H9 (cell line): ENCODE results near the gene SLC5A12. TPM values are rescaled to one million over a fixed set of nuclear protein-coding genes. Genes with fewer than 3 reads are reported as not detected.

ENCODE experiments used
- DNase-seq: peaks from one replicate; pipeline ENCODE4 v3.0.0-alpha.2; 2017
- H2AFZ ChIP-seq: one replicate; pipeline ENCODE4 v1.6.1; 2013; ENCODE audit warnings: mild to moderate bottlenecking, low read length, control low read depth, moderate library complexity
- H2AK5ac ChIP-seq: 2 replicates; pipeline ENCODE4 v1.6.1; 2013; ENCODE audit warnings: low read length, control low read depth, mixed read lengths; ENCODE audit not compliant: insufficient read length
- H2BK120ac ChIP-seq: one replicate; pipeline ENCODE4 v1.6.1; 2013; ENCODE audit warnings: low read depth, mild to moderate bottlenecking, low read length, control low read depth, inconsistent platforms; ENCODE audit not compliant: poor library complexity, severe bottlenecking
- H2BK12ac ChIP-seq: 2 replicates; pipeline ENCODE4 v1.6.1; 2013; ENCODE audit warnings: low read length, control low read depth, mixed read lengths, low read depth; ENCODE audit not compliant: insufficient read length
- H2BK15ac ChIP-seq: 2 replicates; pipeline ENCODE4 v1.6.1; 2013; ENCODE audit warnings: low read depth, low read length, control low read depth
- H2BK20ac ChIP-seq: one replicate; pipeline ENCODE4 v1.6.1; 2013; ENCODE audit warnings: low read depth, mild to moderate bottlenecking, low read length, control low read depth, inconsistent platforms; ENCODE audit not compliant: poor library complexity, severe bottlenecking
- H2BK5ac ChIP-seq: 2 replicates; pipeline ENCODE4 v1.6.1; 2013; ENCODE audit warnings: low read length, control low read depth, mixed read lengths; ENCODE audit not compliant: insufficient read length
- H3K14ac ChIP-seq: 2 replicates; pipeline ENCODE4 v1.6.1; 2013; ENCODE audit warnings: low read length, control low read depth; ENCODE audit not compliant: insufficient read depth
- H3K18ac ChIP-seq: 2 replicates; pipeline ENCODE4 v1.6.1; 2013; ENCODE audit warnings: low read depth, mild to moderate bottlenecking, mixed read lengths, low read length, control low read depth; ENCODE audit not compliant: insufficient read length
- H3K23ac ChIP-seq: 2 replicates; pipeline ENCODE4 v1.6.1; 2013; ENCODE audit warnings: low read length, control low read depth, mixed read lengths, low read depth; ENCODE audit not compliant: insufficient read length
- H3K23me2 ChIP-seq: 2 replicates; pipeline ENCODE4 v1.6.1; 2013; ENCODE audit warnings: low read depth, mild to moderate bottlenecking, mixed read lengths, low read length, control low read depth; ENCODE audit not compliant: insufficient read length, poor library complexity, severe bottlenecking
- H3K27ac ChIP-seq: 2 replicates; pipeline ENCODE4 v1.5.1; 2013; ENCODE audit warnings: low read length, control low read depth, mixed read lengths, low read depth; ENCODE audit not compliant: insufficient read length
- H3K27me3 ChIP-seq: 2 replicates; pipeline ENCODE4 v1.6.1; 2013; ENCODE audit warnings: low read length, control low read depth, inconsistent platforms; ENCODE audit not compliant: insufficient read depth
- H3K4ac ChIP-seq: 2 replicates; pipeline ENCODE4 v1.6.1; 2013; ENCODE audit warnings: low read depth, mild to moderate bottlenecking, control low read depth, inconsistent platforms, low read length, moderate library complexity
- H3K4me1 ChIP-seq: 2 replicates; pipeline ENCODE4 v1.6.1; 2013; ENCODE audit warnings: low read length, control low read depth, inconsistent platforms; ENCODE audit not compliant: insufficient read depth
- H3K4me2 ChIP-seq: 2 replicates; pipeline ENCODE4 v1.6.1; 2013; ENCODE audit warnings: low read length, control low read depth, mixed read lengths; ENCODE audit not compliant: insufficient read length, insufficient read depth
- H3K56ac ChIP-seq: 2 replicates; pipeline ENCODE4 v1.6.1; 2013; ENCODE audit warnings: low read depth, mild to moderate bottlenecking, mixed read lengths, low read length, control low read depth; ENCODE audit not compliant: insufficient read length
- H3K79me1 ChIP-seq: 2 replicates; pipeline ENCODE4 v1.6.1; 2013; ENCODE audit warnings: low read depth, mild to moderate bottlenecking, moderate library complexity, low read length, control low read depth, inconsistent platforms; ENCODE audit not compliant: insufficient read depth, poor library complexity, severe bottlenecking
- H3K79me2 ChIP-seq: 2 replicates; pipeline ENCODE4 v1.6.1; 2013; ENCODE audit warnings: low read length, control low read depth, inconsistent platforms; ENCODE audit not compliant: insufficient read depth
- H3K9ac ChIP-seq: 2 replicates; pipeline ENCODE4 v1.6.1; 2013; ENCODE audit warnings: low read length, control low read depth, mixed read lengths; ENCODE audit not compliant: insufficient read length; ENCODE audit errors: extremely low read depth
- H3K9me3 ChIP-seq: one replicate; pipeline ENCODE4 v1.6.1; 2013; ENCODE audit warnings: low read depth, low read length, inconsistent platforms; ENCODE audit not compliant: control insufficient read depth
- H3T11ph ChIP-seq: one replicate; pipeline ENCODE4 v1.6.1; 2013; ENCODE audit warnings: mild to moderate bottlenecking, low read length, control low read depth, inconsistent platforms
- H4K20me1 ChIP-seq: one replicate; pipeline ENCODE4 v1.6.1; 2013; ENCODE audit not compliant: control insufficient read depth, insufficient read length, insufficient read depth
- H4K5ac ChIP-seq: 2 replicates; pipeline ENCODE4 v1.6.1; 2013; ENCODE audit warnings: low read depth, mild to moderate bottlenecking, mixed read lengths, low read length, control low read depth; ENCODE audit not compliant: insufficient read length
- H4K8ac ChIP-seq: replicated peaks from 2 replicates; pipeline ENCODE4 v1.6.1; 2013; ENCODE audit warnings: low read length, control low read depth, mixed read lengths, low read depth; ENCODE audit not compliant: insufficient read length
- H4K91ac ChIP-seq: 2 replicates; pipeline ENCODE4 v1.6.1; 2013; ENCODE audit warnings: low read depth, mild to moderate bottlenecking, moderate library complexity, mixed read lengths, low read length, control low read depth; ENCODE audit not compliant: insufficient read length
- H3K27ac Mint-ChIP-seq, 3 experiments: 2 replicates in 2 of 3; 3 replicates in 1 of 3; pipeline ENCODE4 v1.8.0; 2020 to 2021; ENCODE audit warnings: mixed read lengths in 3 of 3, mild to moderate bottlenecking in 1 of 3, moderate library complexity in 1 of 3
- H3K27me3 Mint-ChIP-seq: 2 replicates; pipeline ENCODE4 v1.8.0; 2021; ENCODE audit warnings: low read depth, mild to moderate bottlenecking, moderate library complexity, mixed read lengths
- H3K36me3 Mint-ChIP-seq, 3 experiments: 2 replicates in 2 of 3; 3 replicates in 1 of 3; pipeline ENCODE4 v1.8.0; 2020 to 2021; ENCODE audit warnings: low read depth in 3 of 3, mixed read lengths in 3 of 3; ENCODE audit not compliant: insufficient read depth in 1 of 3
- H3K4me1 Mint-ChIP-seq, 2 experiments: 2 replicates each; pipeline ENCODE4 v1.8.0; 2020; ENCODE audit warnings: mixed read lengths in 2 of 2
- H3K4me3 Mint-ChIP-seq, 2 experiments: 2 replicates in 1 of 2; 3 replicates in 1 of 2; pipeline ENCODE4 v1.8.0; 2020 to 2021; ENCODE audit warnings: mild to moderate bottlenecking in 2 of 2, mixed read lengths in 2 of 2, moderate library complexity in 1 of 2
- H3K9me3 Mint-ChIP-seq, 2 experiments: 2 replicates in 1 of 2; 3 replicates in 1 of 2; pipeline ENCODE4 v1.8.0; 2020; ENCODE audit warnings: mild to moderate bottlenecking in 2 of 2, mixed read lengths in 2 of 2, moderate library complexity in 1 of 2
- CTCF ChIP-seq: fragments of 200-600 bp; sonication (generic); conservative IDR thresholded peaks from 3 replicates; pipeline ENCODE4 v1.8.0; 2021; ENCODE audit warnings: antibody characterized with exemption, mild to moderate bottlenecking
- WGBS: extraction: QIAGEN DNeasy Blood & Tissue Kit; methylation state at CpG from one replicate; pipeline ENCODE4 v1.1.7; 2013; ENCODE audit warnings: missing lambda C conversion rate, low lambda C conversion rate, mixed read lengths; ENCODE audit not compliant: insufficient read length; ENCODE audit errors: extremely low coverage; 5-methylcytosine and 5-hydroxymethylcytosine counted together
- total RNA-seq: library from RNA; stranded (reverse); gene quantifications from 2 replicates; pipeline ENCODE4 v1.2.1, GENCODE V29; 2021

Gene SLC5A12
- total RNA-seq, 1 experiment from 2014 or later: 2.7 TPM

GRCh38 chr11:26719289-26719973, 2.4 kb downstream of the SLC5A12 start:
- Histone ChIP-seq H3K79me2 (no peaks in the 10 kb centered on the region), H3K4ac (no peak overlapping the region), H3K27ac (no peak overlapping the region), H4K8ac (no peak overlapping the region), H2BK12ac (no peak overlapping the region), H3T11ph (no peak overlapping the region), H3K14ac (no peak overlapping the region), H4K91ac (no peak overlapping the region), H2BK5ac (no peak overlapping the region), H3K18ac (no peak overlapping the region), H2AFZ (no peak overlapping the region), H2BK15ac (no peak overlapping the region), H3K56ac (no peak overlapping the region), H2BK20ac (no peak overlapping the region), H4K20me1 (no peaks in the 10 kb centered on the region), H3K9me3 (no peaks in the 10 kb centered on the region), H3K79me1 (no peaks in the 10 kb centered on the region), H3K27me3 (no peaks in the 10 kb centered on the region), H2AK5ac (no peak overlapping the region), H2BK120ac (no peak overlapping the region), H4K5ac (no peak overlapping the region), H3K23ac (no peak overlapping the region), H3K23me2 (no peaks in the 10 kb centered on the region), H3K4me1 (no peaks in the 10 kb centered on the region), H3K9ac (no peak overlapping the region), H3K4me2 (no peak overlapping the region)
- TF ChIP-seq CTCF: no peak; the same call in 2 of the 3 replicates
- no peak overlapping the region for H3K4me3 Mint-ChIP-seq
- H3K27me3 Mint-ChIP-seq: no peaks in the 10 kb centered on the region
- no CpG with 5 or more reads among the region's 2 CpGs for WGBS
- no peak overlapping the region for H3K27ac Mint-ChIP-seq
- no peaks in the 10 kb centered on the region for H3K4me1 Mint-ChIP-seq
- H3K36me3 Mint-ChIP-seq: no peaks in the 10 kb centered on the region
- no peak for DNase-seq
- no peaks in the 10 kb centered on the region for H3K9me3 Mint-ChIP-seq
